ENCODE measurements around the gene SLC51A.

DNA sequence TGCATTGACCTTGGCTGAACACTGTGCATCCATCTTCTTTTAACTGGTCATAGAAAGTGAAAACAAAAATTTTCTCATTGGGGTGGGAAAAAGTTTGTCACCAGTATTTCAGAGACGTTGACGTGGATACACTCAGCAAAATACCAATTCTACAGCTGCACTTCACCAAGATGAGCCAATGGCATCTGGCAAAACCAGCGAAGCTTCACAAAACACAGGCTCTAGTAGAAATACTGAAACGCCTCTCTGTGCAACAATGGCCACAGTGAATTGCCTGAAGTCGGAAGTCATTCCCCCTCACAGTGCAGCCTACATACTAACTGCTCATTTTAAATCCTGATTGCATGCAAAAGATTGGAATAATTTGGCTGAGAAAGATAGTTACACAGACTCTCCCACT lies 54.2 kb downstream of the SLC51A start:
- TF ChIP-seq EP300 (IDR thresholded peaks at IDR 0.05) (no peak), CTCF (IDR thresholded peaks at IDR 0.05) (no peak), POLR2A (IDR thresholded peaks at IDR 0.05) (no peak), POLR2AphosphoS5 (IDR thresholded peaks at IDR 0.05) (no peak)
